Calu3 (cell line): ENCODE data around the gene ZNF618. TPM values are rescaled to one million over a fixed set of nuclear protein-coding genes. Genes with fewer than 3 reads are reported as not detected.

Experiments used
- BruUV-seq: library from RNA; stranded (reverse); fragments of 400-500 nt; replicated peaks from 2 replicates; lab custom pipeline; 2021; lab: Mats Ljungman, UMichigan
- CTCF ChIA-PET: fragments of 300-600 bp; sonication (Branson Sonifier 250); formaldehyde crosslinking; loops from one replicate; lab custom pipeline; 2022; ENCODE audit warnings: antibody characterized with exemption; lab: Charles Lee
- DNase-seq: peaks from one replicate; pipeline ENCODE4 v3.0.0; 2022
- H3K27ac Mint-ChIP-seq: one replicate; pipeline ENCODE4 v1.8.0; 2022; ENCODE audit warnings: mixed read lengths; ENCODE audit not compliant: unreplicated experiment
- H3K27me3 Mint-ChIP-seq: one replicate; pipeline ENCODE4 v1.8.0; 2022; ENCODE audit warnings: mixed read lengths; ENCODE audit not compliant: unreplicated experiment
- H3K36me3 Mint-ChIP-seq: one replicate; pipeline ENCODE4 v1.8.0; 2022; ENCODE audit warnings: mild to moderate bottlenecking, moderate library complexity, mixed read lengths; ENCODE audit not compliant: insufficient read depth, unreplicated experiment
- H3K4me1 Mint-ChIP-seq: one replicate; pipeline ENCODE4 v1.8.0; 2022; ENCODE audit warnings: mild to moderate bottlenecking, low read depth, mixed read lengths; ENCODE audit not compliant: unreplicated experiment
- H3K4me3 Mint-ChIP-seq: one replicate; pipeline ENCODE4 v1.8.0; 2022; ENCODE audit warnings: mild to moderate bottlenecking, low read depth, moderate library complexity, mixed read lengths; ENCODE audit not compliant: unreplicated experiment
- H3K9me3 Mint-ChIP-seq: one replicate; pipeline ENCODE4 v1.8.0; 2022; ENCODE audit warnings: low read depth, mixed read lengths; ENCODE audit not compliant: unreplicated experiment
- CTCF ChIP-seq: fragments of 200-600 bp; IDR thresholded peaks from one replicate; pipeline ENCODE4 v1.8.0; 2022; ENCODE audit warnings: antibody characterized with exemption; ENCODE audit not compliant: unreplicated experiment
- intact Hi-C: fragments of 100-400 bp; cut with micrococcal nuclease; formaldehyde crosslinking; loops from one replicate; pipeline ENCODE4 v1.10.0; 2022; ENCODE audit not compliant: unreplicated experiment
- total RNA-seq: library from RNA; stranded (reverse); gene quantifications from 2 replicates; pipeline ENCODE4 v1.2.3, GENCODE V29; 2022

ZNF618 gene
- total RNA-seq, 1 experiment from 2014 or later, result 20.3 TPM

- H3K9me3 Mint-ChIP-seq, result no peaks in the 10 kb centered on the region
- peaks cover 2% of the 10 kb centered on the region for H3K4me1 Mint-ChIP-seq
- CTCF ChIA-PET, result no interaction called here
- no TSS peak for BruUV-seq
- H3K4me3 Mint-ChIP-seq, result no peak overlapping the region
- H3K27ac Mint-ChIP-seq, result no peak overlapping the region
- DNase-seq, result no peak
- H3K36me3 Mint-ChIP-seq, result no peaks in the 10 kb centered on the region
- no peaks in the 10 kb centered on the region for H3K27me3 Mint-ChIP-seq
- TF ChIP-seq CTCF, result no peak
- intact Hi-C loops, result no loop called here
Measured at GRCh38 chr9:113949571-113950078, 73.5 kb downstream of the ZNF618 start.

GRCh38 chr9:113950195-113951031 is 74.3 kb downstream of the ZNF618 start:
- DNase-seq, result no peak
- Mint-ChIP-seq H3K27me3 (no peaks in the 10 kb centered on the region), H3K36me3 (no peaks in the 10 kb centered on the region), H3K4me1 (peaks cover 10% of the 10 kb centered on the region), H3K9me3 (no peaks in the 10 kb centered on the region), H3K27ac (no peak overlapping the region), H3K4me3 (no peak overlapping the region)
- no TSS peak for BruUV-seq
- intact Hi-C loops, result no loop called here
- CTCF ChIA-PET, result no interaction called here
- TF ChIP-seq CTCF, result no peak

GRCh38 chr9:113951032-113951372 is 74.9 kb downstream of the ZNF618 start:
- BruUV-seq, result no TSS peak
- H3K27me3 Mint-ChIP-seq, result no peaks in the 10 kb centered on the region
- TF ChIP-seq CTCF, result no peak
- intact Hi-C loops, result no loop called here
- no peak for DNase-seq
- no peak overlapping the region for H3K4me3 Mint-ChIP-seq
- CTCF ChIA-PET, result no interaction called here
- no peak overlapping the region for H3K27ac Mint-ChIP-seq
- H3K4me1 Mint-ChIP-seq, result peaks cover 10% of the 10 kb centered on the region
- no peaks in the 10 kb centered on the region for H3K9me3 Mint-ChIP-seq
- H3K36me3 Mint-ChIP-seq, result no peaks in the 10 kb centered on the region

- H3K4me3 Mint-ChIP-seq, result no peak overlapping the region
- H3K9me3 Mint-ChIP-seq, result no peaks in the 10 kb centered on the region
- BruUV-seq, result no TSS peak
- no peaks in the 10 kb centered on the region for H3K36me3 Mint-ChIP-seq
- CTCF ChIA-PET, result no interaction called here
- no peak for TF ChIP-seq CTCF
- H3K27ac Mint-ChIP-seq, result no peak overlapping the region
- H3K27me3 Mint-ChIP-seq, result no peaks in the 10 kb centered on the region
- intact Hi-C loops, result no loop called here
- DNase-seq, result no peak
- peaks cover 13% of the 10 kb centered on the region for H3K4me1 Mint-ChIP-seq
Measured at GRCh38 chr9:113952676-113953075, 76.6 kb downstream of the ZNF618 start.
